ENCODE measurements around the gene NHERF2. TPM values are rescaled to one million over a fixed set of nuclear protein-coding genes. Genes with fewer than 3 reads are reported as not detected.

Gene NHERF2
- total and polyA plus RNA-seq, 9 of the 15 experiments (the other 6 are each of a cell fraction or from before 2014, with no cell fraction given): 0.15 to 42.0 (median 12.5) TPM

DNA sequence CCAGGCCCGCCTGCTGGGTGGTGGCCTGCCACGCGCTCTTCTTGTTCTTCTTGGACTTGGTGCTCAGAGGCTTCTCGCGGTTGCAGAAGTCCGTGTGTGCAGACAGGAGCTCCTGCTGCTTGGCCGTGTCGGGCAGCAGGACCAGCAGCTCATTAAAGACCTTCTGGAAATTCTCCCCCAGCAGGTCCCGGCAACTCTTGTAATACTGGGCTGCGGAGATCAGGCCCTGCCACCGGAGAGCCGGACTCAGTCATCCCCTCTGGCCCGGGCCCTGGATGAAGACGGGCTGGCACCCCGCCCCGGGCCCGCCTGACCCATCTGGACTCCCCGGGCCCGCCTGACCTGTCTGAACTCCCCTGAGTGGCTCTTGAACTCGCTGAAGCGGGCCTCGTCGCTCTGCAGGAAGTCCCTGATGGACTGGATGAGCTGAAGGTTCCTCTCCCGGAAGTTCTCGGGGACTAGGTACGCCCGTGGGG lies 28.3 kb upstream of the NHERF2 start:
- Histone ChIP-seq H3K27ac (ENCODE audit: extremely low read depth, low read depth, low read length) (no peak overlapping the region), H3K27me3 (ENCODE audit: control insufficient read depth in 2 of 2, insufficient read depth in 2 of 2, low read length in 2 of 2) (no peaks in the 10 kb centered on the region), H4K20me1 (replicated peaks; ENCODE audit: control insufficient read depth, insufficient read depth, low read length) (peaks cover 3% of the 10 kb centered on the region), H2AFZ (ENCODE audit: low read depth, low read length) (no peak overlapping the region), H3K9me1 (ENCODE audit: control insufficient read depth, insufficient read depth, low read length) (no peaks in the 10 kb centered on the region), H3K4me1 (replicated peaks in 1 of 2; ENCODE audit: control insufficient read depth in 2 of 2, insufficient read depth in 2 of 2, low read length in 2 of 2) (peaks cover 8 to 51% of the 10 kb centered on the region in 2 experiments), H3K4me2 (ENCODE audit: insufficient read depth, low read length) (no peak overlapping the region), H3K79me2 (ENCODE audit: control insufficient read depth, insufficient read depth, low read length) (peaks cover 31% of the 10 kb centered on the region), H3K36me3 (ENCODE audit: control insufficient read depth, insufficient read depth, low read length) (peaks cover 83% of the 10 kb centered on the region), H3K9me3 (replicated peaks; ENCODE audit: control insufficient read depth, insufficient read depth, low read depth, low read length) (no peaks in the 10 kb centered on the region), H3K9ac (ENCODE audit: insufficient read depth in 1 of 2, low read depth in 2 of 2, low read length in 2 of 2) (peak overlapping the region in 1 of 2 experiments; percentile 13; a peak in 1 of 4 replicates), H3K4me3 (no peak overlapping the region)
- POLR2A ChIA-PET: interaction anchor here (0.6 to 3.1 kb wide), 5 partner anchors 10 to 387 kb away, joined by 3 to 13 read pairs (median 5); partner anchors contain the start of genes IFT140, TRAF7 and ZNF598
- 86% methylated on average over 15 of the region's 27 CpGs for WGBS (ENCODE audit: insufficient coverage, low coverage, missing lambda C conversion rate)
- no peak for TF ChIP-seq HNRNPH1 (optimal IDR thresholded peaks at IDR 0.05; ENCODE audit: low read depth, low read length)
- no peak for TF ChIP-seq CCNT2 (IDR thresholded peaks at IDR 0.05; ENCODE audit: borderline replicate concordance, extremely low read depth, insufficient read length, low read depth, low read length)
- TF ChIP-seq RBFOX2 (IDR thresholded peaks at IDR 0.05; ENCODE audit: low read depth, low read length): peak; percentile 43; the same call in 1 of the 2 replicates
- peak; percentile 64 for TF ChIP-seq POLR2G (IDR thresholded peaks at IDR 0.05; ENCODE audit: low read depth, low read length)
- TSS peak; percentile 33 for BruUV-seq (replicated peaks)
- in situ Hi-C loops (cut with MboI) (no loop called here), intact Hi-C loops (cut with micrococcal nuclease) (no loop called here)
- ATAC-seq (no peak), DNase-seq (ENCODE audit: extremely low read depth in 1 of 4, low spot score in 3 of 4) (no peak), FAIRE-seq (no peak)
- CTCF ChIA-PET (ENCODE audit: low intra/inter-chr PET ratio): no interaction called here

Measured in K562 (cell line).